GM13976 (cell line): ENCODE measurements around the gene RNF145.
"Not testable (repeated sequence)": the region's sequence is repeated elsewhere in the genome, so short reads cannot be mapped to it uniquely, and the experiment has no call there.

Experiments used
- DNase-seq: peaks from one replicate; pipeline ENCODE4 v3.0.0; 2012; ENCODE audit warnings: low spot score
- CTCF ChIP-seq: IDR thresholded peaks from 2 replicates; pipeline ENCODE4 v1.5.1; 2012; ENCODE audit warnings: borderline replicate concordance, mild to moderate bottlenecking; ENCODE audit not compliant: insufficient read depth; ENCODE audit errors: extremely low read depth, missing control alignments, control extremely low read depth
- in situ Hi-C: fragments of 300-500 bp; cut with MboI; formaldehyde crosslinking; loops from one replicate; pipeline ENCODE4 v1.12.0; 2022; ENCODE audit warnings: low sequenced_read_pairs, mixed read lengths, inconsistent platforms; ENCODE audit not compliant: unreplicated experiment

RNF145 gene

GRCh38 chr5:159156426-159157238 is 52.7 kb downstream of the RNF145 start:
- TF ChIP-seq CTCF, result peak; percentile 79
- in situ Hi-C loops, result loop anchor here (25.0 kb wide), 2 partner anchors 281 to 831 kb away; no protein-coding TSS in a partner anchor
- peak; percentile 57 for DNase-seq

GRCh38 chr5:159155960-159156359 is 53.4 kb downstream of the RNF145 start:
- no peak for TF ChIP-seq CTCF
- in situ Hi-C loops, result loop anchor here (25.0 kb wide), 2 partner anchors 281 to 831 kb away; no protein-coding TSS in a partner anchor
- no peak for DNase-seq

GRCh38 chr5:159152876-159153275 is 56.5 kb downstream of the RNF145 start:
- no peak for DNase-seq
- TF ChIP-seq CTCF, result no peak
- in situ Hi-C loops, result loop anchor here (5.0 to 25.0 kb wide), 3 partner anchors 164 to 834 kb away; no protein-coding TSS in a partner anchor

DNA sequence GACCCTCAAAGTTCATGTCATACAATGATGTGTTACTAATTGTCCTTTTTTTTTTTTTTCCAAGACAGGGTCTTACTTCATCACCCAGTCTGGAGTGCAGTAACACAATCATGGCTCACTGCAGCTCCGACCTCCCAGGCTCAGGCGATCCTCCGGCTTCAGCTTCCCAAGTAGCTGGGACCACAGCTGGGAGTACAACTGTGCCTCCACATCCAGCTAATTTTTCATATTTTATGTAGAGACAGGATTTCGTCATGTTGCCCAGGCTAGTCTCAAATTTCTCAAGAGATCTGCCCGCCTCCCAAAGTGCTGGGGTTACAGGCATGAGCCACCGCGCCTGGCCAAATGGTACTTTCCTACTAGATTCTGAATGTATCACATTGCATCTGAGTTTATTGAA is 60.3 kb downstream of the RNF145 start:
- in situ Hi-C loops, result no loop called here
- TF ChIP-seq CTCF, result no peak
- DNase-seq, result no peak

GRCh38 chr5:159147976-159148375 is 61.4 kb downstream of the RNF145 start:
- in situ Hi-C loops, result no loop called here
- no peak for TF ChIP-seq CTCF
- no peak for DNase-seq

GRCh38 chr5:159146839-159147238 is 62.5 kb downstream of the RNF145 start:
- TF ChIP-seq CTCF, result no peak
- DNase-seq, result no peak
- in situ Hi-C loops, result no loop called here

DNA sequence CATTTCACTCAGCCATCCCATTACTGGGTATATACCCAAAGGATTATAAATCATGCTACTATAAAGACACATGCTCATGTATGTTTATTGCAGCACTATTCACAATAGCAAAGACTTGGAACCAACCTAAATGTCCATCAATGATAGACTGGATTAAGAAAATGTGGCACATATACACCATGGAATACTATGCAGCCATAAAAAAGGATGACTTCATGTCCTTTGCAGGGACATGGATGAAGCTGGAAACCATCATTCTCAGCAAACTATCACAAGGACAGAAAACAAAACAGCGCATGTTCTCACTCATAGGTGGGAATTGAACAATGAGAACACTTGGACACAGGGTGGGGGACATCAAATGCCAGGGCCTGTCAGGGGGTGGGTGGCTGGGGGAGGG is 64.2 kb downstream of the RNF145 start:
- in situ Hi-C loops, DNase-seq: not testable (repeated sequence)
